K562 (cell line): ENCODE measurements around the gene ISG20L2.
A peak's percentile ranks its signal among the peaks of the same experiment; 100 is the strongest.

Source experiments
- DPF2 ChIP-seq: fragments of 450-650 bp; IDR thresholded peaks from 2 replicates; pipeline ENCODE4 v1.6.1; 2016
- ELF4 ChIP-seq: fragments of 450-650 bp; formaldehyde crosslinking; IDR thresholded peaks from 2 replicates; pipeline ENCODE4 v1.4.0; 2022; ENCODE audit warnings: missing genetic modification characterization
- MYNN ChIP-seq, 2 experiments: sonication (generic); formaldehyde crosslinking in 1 of 2; IDR thresholded peaks; 2 replicates each; pipeline versions ENCODE4 v1.5.0 to v1.6.1; 2016 to 2020; ENCODE audit warnings: antibody characterized with exemption in 1 of 2, missing genetic modification reagents in 1 of 2
- SMC3 ChIP-seq: conservative IDR thresholded peaks from 2 replicates; pipeline ENCODE4 v1.6.1; 2011; ENCODE audit warnings: low read depth, low read length, improper control_type of control experiment; ENCODE audit not compliant: insufficient read depth
- SPI1 ChIP-seq: IDR thresholded peaks from 2 replicates; pipeline ENCODE4 v1.6.1; 2011; ENCODE audit warnings: low read depth, low read length, control low read depth, borderline replicate concordance
- ZNF143 ChIP-seq: sonication (generic); formaldehyde crosslinking; IDR thresholded peaks from 2 replicates; pipeline ENCODE4 v1.9.0; 2022; ENCODE audit warnings: mild to moderate bottlenecking, missing genetic modification reagents
- ZNF146 ChIP-seq: IDR thresholded peaks from one replicate; pipeline ENCODE4 v1.6.1; 2018; ENCODE audit warnings: missing compliant biosample characterization; ENCODE audit not compliant: unreplicated experiment
- ZNF23 ChIP-seq: fragments of 250-450 bp; sonication (Bioruptor Pico); IDR thresholded peaks from 2 replicates; pipeline ENCODE4 v1.4.0; 2020; ENCODE audit warnings: mild to moderate bottlenecking
- ZNF282 ChIP-seq: sonication (generic); formaldehyde crosslinking; IDR thresholded peaks from 2 replicates; pipeline ENCODE4 v1.8.1; 2023; ENCODE audit warnings: missing genetic modification reagents
- TF ChIP-seq, protein P1 (sequence below): sonication (generic); formaldehyde crosslinking; IDR thresholded peaks from 2 replicates; pipeline ENCODE4 v1.5.0; 2020; ENCODE audit warnings: missing genetic modification reagents
- TF ChIP-seq, protein P2 (sequence below), 3 experiments: IDR thresholded peaks in 2 of 3; conservative IDR thresholded peaks in 1 of 3; 2 replicates each; pipeline ENCODE4 v1.5.1; 2011 to 2012; ENCODE audit warnings: low read length in 3 of 3, mild to moderate bottlenecking in 3 of 3, control low read depth in 2 of 3, improper control_type of control experiment in 1 of 3, inconsistent platforms in 1 of 3, low read depth in 1 of 3, mixed read lengths in 1 of 3, moderate library complexity in 1 of 3; ENCODE audit not compliant: insufficient read depth in 2 of 3
- TF ChIP-seq, protein P3 (sequence below): sonication (generic); formaldehyde crosslinking; IDR thresholded peaks from 2 replicates; pipeline ENCODE4 v1.8.1; 2023; ENCODE audit warnings: mild to moderate bottlenecking, missing genetic modification reagents
- TF ChIP-seq, protein P4 (sequence below): IDR thresholded peaks from 3 replicates; pipeline ENCODE4 v1.6.1; 2011; ENCODE audit warnings: borderline replicate concordance, mild to moderate bottlenecking; ENCODE audit not compliant: insufficient read length, insufficient read depth
- TF ChIP-seq, protein P5 (sequence below), 2 experiments: fragments of 450-650 bp; formaldehyde crosslinking in 1 of 2; IDR thresholded peaks; 2 replicates each; pipeline versions ENCODE4 v1.4.0 to v1.6.1; 2014 to 2020; ENCODE audit warnings: mild to moderate bottlenecking in 2 of 2, borderline replicate concordance in 1 of 2, low read depth in 1 of 2

DNA sequence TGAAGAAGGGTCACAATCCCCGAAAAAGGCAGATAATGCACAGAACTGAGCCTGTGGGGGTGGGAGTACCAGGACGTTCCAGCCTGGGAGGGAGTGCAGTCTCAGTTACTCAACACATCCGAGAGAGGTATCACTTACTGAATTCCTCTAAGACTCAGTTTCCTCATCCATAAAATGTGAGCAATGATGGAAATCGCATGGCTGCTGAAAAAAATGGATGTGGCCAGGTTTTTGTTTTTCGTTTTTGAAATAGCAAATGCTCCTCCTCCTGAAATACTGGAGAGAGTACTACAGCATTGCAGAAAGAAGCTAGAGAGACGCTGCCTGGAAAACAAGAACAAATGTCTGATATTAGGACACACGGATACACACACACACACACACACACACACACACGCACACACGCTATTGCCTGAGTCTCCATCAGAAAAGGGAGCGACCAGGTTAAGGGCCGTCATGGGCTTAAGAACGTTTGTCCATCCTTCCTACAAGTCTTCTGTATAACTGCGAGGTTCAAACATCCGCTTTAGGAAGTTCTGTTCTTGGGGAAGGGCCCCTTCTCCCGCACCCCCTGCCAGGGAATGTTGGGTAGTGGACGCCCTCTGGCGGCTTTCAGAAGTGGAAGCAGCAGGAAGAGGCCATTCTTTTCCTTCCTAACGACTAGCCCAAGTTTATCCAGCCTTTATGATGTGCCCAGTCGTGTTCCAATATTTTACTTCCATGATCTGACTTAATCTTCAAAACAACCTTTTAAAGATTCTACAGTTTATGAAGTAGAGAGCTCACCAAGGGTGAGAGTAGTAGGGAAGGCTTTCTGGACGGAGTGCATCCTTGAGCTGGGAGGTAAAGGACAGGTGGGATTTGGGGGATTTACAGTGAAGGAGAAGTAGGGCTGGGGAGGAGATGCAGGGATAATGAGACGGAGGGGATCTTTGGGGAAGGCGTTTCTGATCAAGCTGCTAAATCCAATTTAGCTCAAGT is 50.7 kb downstream of the ISG20L2 start:
- TF ChIP-seq, protein P1, sequence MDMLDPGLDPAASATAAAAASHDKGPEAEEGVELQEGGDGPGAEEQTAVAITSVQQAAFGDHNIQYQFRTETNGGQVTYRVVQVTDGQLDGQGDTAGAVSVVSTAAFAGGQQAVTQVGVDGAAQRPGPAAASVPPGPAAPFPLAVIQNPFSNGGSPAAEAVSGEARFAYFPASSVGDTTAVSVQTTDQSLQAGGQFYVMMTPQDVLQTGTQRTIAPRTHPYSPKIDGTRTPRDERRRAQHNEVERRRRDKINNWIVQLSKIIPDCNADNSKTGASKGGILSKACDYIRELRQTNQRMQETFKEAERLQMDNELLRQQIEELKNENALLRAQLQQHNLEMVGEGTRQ: no peak
- TF ChIP-seq ZNF146 (no peak), ELF4 (CRISPR knock-in tag) (no peak), MYNN (IDR thresholded peaks at IDR 0.05) (no peak), MYNN (CRISPR knock-in tag; IDR thresholded peaks at IDR 0.05) (no peak), ZNF143 (CRISPR knock-in tag) (no peak; the same call in 1 of the 2 replicates), ZNF282 (CRISPR knock-in tag) (no peak), SMC3 (peak; percentile 94), SPI1 (0 out of 2 replicates have a peak, but pooled peaks have one; percentile 11), DPF2 (0 out of 2 replicates have a peak, but pooled peaks have one; percentile 6), ZNF23 (CRISPR knock-in tag) (no peak)
- TF ChIP-seq, protein P2, sequence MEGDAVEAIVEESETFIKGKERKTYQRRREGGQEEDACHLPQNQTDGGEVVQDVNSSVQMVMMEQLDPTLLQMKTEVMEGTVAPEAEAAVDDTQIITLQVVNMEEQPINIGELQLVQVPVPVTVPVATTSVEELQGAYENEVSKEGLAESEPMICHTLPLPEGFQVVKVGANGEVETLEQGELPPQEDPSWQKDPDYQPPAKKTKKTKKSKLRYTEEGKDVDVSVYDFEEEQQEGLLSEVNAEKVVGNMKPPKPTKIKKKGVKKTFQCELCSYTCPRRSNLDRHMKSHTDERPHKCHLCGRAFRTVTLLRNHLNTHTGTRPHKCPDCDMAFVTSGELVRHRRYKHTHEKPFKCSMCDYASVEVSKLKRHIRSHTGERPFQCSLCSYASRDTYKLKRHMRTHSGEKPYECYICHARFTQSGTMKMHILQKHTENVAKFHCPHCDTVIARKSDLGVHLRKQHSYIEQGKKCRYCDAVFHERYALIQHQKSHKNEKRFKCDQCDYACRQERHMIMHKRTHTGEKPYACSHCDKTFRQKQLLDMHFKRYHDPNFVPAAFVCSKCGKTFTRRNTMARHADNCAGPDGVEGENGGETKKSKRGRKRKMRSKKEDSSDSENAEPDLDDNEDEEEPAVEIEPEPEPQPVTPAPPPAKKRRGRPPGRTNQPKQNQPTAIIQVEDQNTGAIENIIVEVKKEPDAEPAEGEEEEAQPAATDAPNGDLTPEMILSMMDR (IDR thresholded peaks at IDR 0.05 in 2 of 3, conservative IDR thresholded peaks at IDR 0.05 in 1 of 3; ENCODE audit: insufficient read depth in 2 of 3, low read depth in 1 of 3, low read length in 3 of 3): peak; percentile 93 to 97 (median 95)
- TF ChIP-seq, protein P3, sequence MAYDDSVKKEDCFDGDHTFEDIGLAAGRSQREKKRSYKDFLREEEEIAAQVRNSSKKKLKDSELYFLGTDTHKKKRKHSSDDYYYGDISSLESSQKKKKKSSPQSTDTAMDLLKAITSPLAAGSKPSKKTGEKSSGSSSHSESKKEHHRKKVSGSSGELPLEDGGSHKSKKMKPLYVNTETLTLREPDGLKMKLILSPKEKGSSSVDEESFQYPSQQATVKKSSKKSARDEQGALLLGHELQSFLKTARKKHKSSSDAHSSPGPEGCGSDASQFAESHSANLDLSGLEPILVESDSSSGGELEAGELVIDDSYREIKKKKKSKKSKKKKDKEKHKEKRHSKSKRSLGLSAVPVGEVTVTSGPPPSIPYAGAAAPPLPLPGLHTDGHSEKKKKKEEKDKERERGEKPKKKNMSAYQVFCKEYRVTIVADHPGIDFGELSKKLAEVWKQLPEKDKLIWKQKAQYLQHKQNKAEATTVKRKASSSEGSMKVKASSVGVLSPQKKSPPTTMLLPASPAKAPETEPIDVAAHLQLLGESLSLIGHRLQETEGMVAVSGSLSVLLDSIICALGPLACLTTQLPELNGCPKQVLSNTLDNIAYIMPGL: no peak
- TF ChIP-seq, protein P4, sequence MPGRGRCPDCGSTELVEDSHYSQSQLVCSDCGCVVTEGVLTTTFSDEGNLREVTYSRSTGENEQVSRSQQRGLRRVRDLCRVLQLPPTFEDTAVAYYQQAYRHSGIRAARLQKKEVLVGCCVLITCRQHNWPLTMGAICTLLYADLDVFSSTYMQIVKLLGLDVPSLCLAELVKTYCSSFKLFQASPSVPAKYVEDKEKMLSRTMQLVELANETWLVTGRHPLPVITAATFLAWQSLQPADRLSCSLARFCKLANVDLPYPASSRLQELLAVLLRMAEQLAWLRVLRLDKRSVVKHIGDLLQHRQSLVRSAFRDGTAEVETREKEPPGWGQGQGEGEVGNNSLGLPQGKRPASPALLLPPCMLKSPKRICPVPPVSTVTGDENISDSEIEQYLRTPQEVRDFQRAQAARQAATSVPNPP: no peak
- TF ChIP-seq, protein P5, sequence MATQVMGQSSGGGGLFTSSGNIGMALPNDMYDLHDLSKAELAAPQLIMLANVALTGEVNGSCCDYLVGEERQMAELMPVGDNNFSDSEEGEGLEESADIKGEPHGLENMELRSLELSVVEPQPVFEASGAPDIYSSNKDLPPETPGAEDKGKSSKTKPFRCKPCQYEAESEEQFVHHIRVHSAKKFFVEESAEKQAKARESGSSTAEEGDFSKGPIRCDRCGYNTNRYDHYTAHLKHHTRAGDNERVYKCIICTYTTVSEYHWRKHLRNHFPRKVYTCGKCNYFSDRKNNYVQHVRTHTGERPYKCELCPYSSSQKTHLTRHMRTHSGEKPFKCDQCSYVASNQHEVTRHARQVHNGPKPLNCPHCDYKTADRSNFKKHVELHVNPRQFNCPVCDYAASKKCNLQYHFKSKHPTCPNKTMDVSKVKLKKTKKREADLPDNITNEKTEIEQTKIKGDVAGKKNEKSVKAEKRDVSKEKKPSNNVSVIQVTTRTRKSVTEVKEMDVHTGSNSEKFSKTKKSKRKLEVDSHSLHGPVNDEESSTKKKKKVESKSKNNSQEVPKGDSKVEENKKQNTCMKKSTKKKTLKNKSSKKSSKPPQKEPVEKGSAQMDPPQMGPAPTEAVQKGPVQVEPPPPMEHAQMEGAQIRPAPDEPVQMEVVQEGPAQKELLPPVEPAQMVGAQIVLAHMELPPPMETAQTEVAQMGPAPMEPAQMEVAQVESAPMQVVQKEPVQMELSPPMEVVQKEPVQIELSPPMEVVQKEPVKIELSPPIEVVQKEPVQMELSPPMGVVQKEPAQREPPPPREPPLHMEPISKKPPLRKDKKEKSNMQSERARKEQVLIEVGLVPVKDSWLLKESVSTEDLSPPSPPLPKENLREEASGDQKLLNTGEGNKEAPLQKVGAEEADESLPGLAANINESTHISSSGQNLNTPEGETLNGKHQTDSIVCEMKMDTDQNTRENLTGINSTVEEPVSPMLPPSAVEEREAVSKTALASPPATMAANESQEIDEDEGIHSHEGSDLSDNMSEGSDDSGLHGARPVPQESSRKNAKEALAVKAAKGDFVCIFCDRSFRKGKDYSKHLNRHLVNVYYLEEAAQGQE (IDR thresholded peaks at IDR 0.05; ENCODE audit: borderline replicate concordance): peak; percentile 96
- TF ChIP-seq, protein P5 (CRISPR knock-in tag; IDR thresholded peaks at IDR 0.05; ENCODE audit: low read depth): no peak
